Gastrocnemius medialis (tissue), 4 donors: ENCODE data around the gene LAMP1.
"Not testable (repeated sequence)": the region's sequence is repeated elsewhere in the genome, so short reads cannot be mapped to it uniquely, and the experiment has no call there.

Experiments
- POLR2A ChIP-seq, 2 donors: fragments of 450-650 bp; IDR thresholded peaks; one replicate each; pipeline ENCODE4 v1.6.1; 2017; ENCODE audit warnings: antibody characterized with exemption in 2 of 2, mild to moderate bottlenecking in 2 of 2, moderate library complexity in 2 of 2
- TF ChIP-seq, protein P1 (sequence below), 5 experiments: fragments of 450-650 bp in 3 of 5; fragments of 200-600 bp in 2 of 5; sonication (generic) in 2 of 5; IDR thresholded peaks in 4 of 5; conservative IDR thresholded peaks in 1 of 5; 1 replicate in 4 of 5; 2 replicates in 1 of 5; pipeline ENCODE4 v1.5.1; 2016 to 2019; ENCODE audit warnings: antibody characterized with exemption in 5 of 5, mild to moderate bottlenecking in 3 of 5, moderate library complexity in 3 of 5

DNA sequence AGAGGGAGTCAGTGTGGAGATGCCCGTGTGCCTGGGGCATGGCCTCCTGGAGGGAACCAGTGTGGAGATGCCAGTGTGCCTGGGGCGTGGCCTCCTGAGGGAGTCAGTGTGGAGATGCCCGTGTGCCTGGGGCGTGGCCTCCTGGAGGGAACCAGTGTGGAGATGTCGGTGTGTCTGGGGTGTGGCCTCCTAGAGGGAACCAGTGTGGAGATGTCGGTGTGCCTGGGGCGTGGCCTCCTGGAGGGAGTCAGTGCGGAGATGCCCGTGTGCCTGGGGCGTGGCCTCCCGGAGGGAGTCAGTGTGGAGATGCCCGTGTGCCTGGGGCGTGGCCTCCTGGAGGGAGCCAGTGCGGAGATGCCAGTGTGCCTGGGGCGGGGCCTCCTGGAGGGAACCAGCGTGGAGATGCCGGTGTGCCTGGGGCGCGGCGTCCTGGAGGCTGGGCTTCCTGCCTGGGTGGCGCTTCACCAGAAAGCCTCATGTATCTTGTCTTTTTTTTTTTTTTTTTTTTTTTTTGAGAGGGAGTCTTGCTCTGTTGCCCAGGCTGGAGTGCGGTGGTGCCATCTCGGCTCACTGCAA is 17.9 kb downstream of the LAMP1 start:
- TF ChIP-seq, protein P1, sequence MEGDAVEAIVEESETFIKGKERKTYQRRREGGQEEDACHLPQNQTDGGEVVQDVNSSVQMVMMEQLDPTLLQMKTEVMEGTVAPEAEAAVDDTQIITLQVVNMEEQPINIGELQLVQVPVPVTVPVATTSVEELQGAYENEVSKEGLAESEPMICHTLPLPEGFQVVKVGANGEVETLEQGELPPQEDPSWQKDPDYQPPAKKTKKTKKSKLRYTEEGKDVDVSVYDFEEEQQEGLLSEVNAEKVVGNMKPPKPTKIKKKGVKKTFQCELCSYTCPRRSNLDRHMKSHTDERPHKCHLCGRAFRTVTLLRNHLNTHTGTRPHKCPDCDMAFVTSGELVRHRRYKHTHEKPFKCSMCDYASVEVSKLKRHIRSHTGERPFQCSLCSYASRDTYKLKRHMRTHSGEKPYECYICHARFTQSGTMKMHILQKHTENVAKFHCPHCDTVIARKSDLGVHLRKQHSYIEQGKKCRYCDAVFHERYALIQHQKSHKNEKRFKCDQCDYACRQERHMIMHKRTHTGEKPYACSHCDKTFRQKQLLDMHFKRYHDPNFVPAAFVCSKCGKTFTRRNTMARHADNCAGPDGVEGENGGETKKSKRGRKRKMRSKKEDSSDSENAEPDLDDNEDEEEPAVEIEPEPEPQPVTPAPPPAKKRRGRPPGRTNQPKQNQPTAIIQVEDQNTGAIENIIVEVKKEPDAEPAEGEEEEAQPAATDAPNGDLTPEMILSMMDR (IDR thresholded peaks at IDR 0.05 in 4 of 5, conservative IDR thresholded peaks at IDR 0.05 in 1 of 5), result not testable (repeated sequence)
- not testable (repeated sequence) for TF ChIP-seq POLR2A (IDR thresholded peaks at IDR 0.05)
